CD4-positive, alpha-beta T cell (primary cell): ENCODE results near the gene HPCAL1. TPM values are rescaled to one million over a fixed set of nuclear protein-coding genes. Genes with fewer than 3 reads are reported as not detected.

Experiments used
- ATAC-seq: fragments of 200-7000 bp; cut with Tn5 transposase; one replicate; pipeline ENCODE4 v1.10.0; 2022; ENCODE audit warnings: mild to moderate bottlenecking; ENCODE audit not compliant: poor library complexity
- CTCF ChIA-PET: fragments of 350-600 bp; sonication (Branson Sonifier 250); formaldehyde crosslinking; loops from one replicate; lab custom pipeline; 2021; ENCODE audit warnings: antibody characterized with exemption, inconsistent platforms; lab: Charles Lee
- POLR2A ChIA-PET: fragments of 350-600 bp; sonication (Branson Sonifier 250); formaldehyde crosslinking; loops from one replicate; lab custom pipeline; 2021; ENCODE audit warnings: antibody characterized with exemption, inconsistent platforms; lab: Charles Lee
- DNase-seq, 14 experiments: peaks; one replicate each; pipeline ENCODE4 v3.0.0-alpha.2; 2013 to 2020; ENCODE audit warnings: mixed read lengths in 2 of 14
- H3K27ac ChIP-seq, 2 donors: one replicate each; pipeline versions ENCODE4 v1.5.1 to v1.7.0; 2013; ENCODE audit warnings: low read length in 2 of 2, low read depth in 1 of 2, mild to moderate bottlenecking in 1 of 2
- H3K27me3 ChIP-seq, 2 experiments: 1 replicate in 1 of 2; 2 replicates in 1 of 2; pipeline versions ENCODE4 v1.6.1 to v1.7.0; 2013; ENCODE audit warnings: low read length in 2 of 2, control low read depth in 1 of 2, mild to moderate bottlenecking in 1 of 2, moderate library complexity in 1 of 2; ENCODE audit not compliant: insufficient read depth in 2 of 2, control insufficient read depth in 1 of 2
- H3K36me3 ChIP-seq: one replicate; pipeline ENCODE4 v1.6.1; 2013; ENCODE audit warnings: low read length, control low read depth; ENCODE audit not compliant: insufficient read depth
- H3K4me1 ChIP-seq: one replicate; pipeline ENCODE4 v1.6.1; 2013; ENCODE audit warnings: low read length, control low read depth; ENCODE audit not compliant: insufficient read depth
- H3K4me3 ChIP-seq: one replicate; pipeline ENCODE4 v1.5.1; 2013; ENCODE audit warnings: mild to moderate bottlenecking, low read length, moderate library complexity
- H3K9me3 ChIP-seq, 2 experiments: 1 replicate in 1 of 2; 2 replicates in 1 of 2; pipeline versions ENCODE4 v1.6.1 to v1.7.0; 2013; ENCODE audit warnings: low read length in 2 of 2, mild to moderate bottlenecking in 2 of 2, control low read depth in 1 of 2, moderate library complexity in 1 of 2; ENCODE audit not compliant: control insufficient read depth in 1 of 2, insufficient read depth in 1 of 2
- H3K27ac Mint-ChIP-seq: one replicate; pipeline ENCODE4 v1.8.0; 2020; ENCODE audit warnings: mixed read lengths
- H3K27me3 Mint-ChIP-seq: one replicate; pipeline ENCODE4 v1.8.0; 2021; ENCODE audit warnings: mixed read lengths
- H3K36me3 Mint-ChIP-seq: one replicate; pipeline ENCODE4 v1.8.0; 2021; ENCODE audit warnings: low read depth, mixed read lengths
- H3K4me1 Mint-ChIP-seq: one replicate; pipeline ENCODE4 v1.8.0; 2021; ENCODE audit warnings: low read depth, mixed read lengths
- H3K4me3 Mint-ChIP-seq: one replicate; pipeline ENCODE4 v1.8.0; 2020; ENCODE audit warnings: mild to moderate bottlenecking, mixed read lengths
- H3K9me3 Mint-ChIP-seq: one replicate; pipeline ENCODE4 v1.8.0; 2020; ENCODE audit warnings: mixed read lengths
- intact Hi-C, 2 experiments: fragments of 100-400 bp; cut with DNase I in 1 of 2; cut with micrococcal nuclease in 1 of 2; formaldehyde crosslinking; loops; one replicate each; pipeline versions ENCODE4 v1.15.1 to v1.9.0; 2023 to 2025; cut with DNase I, micrococcal nuclease
- total RNA-seq, 174 experiments: library from RNA in 2 of 174; stranded (reverse) in 2 of 174; gene quantifications; one replicate each; pipeline ENCODE4 v1.2.3 and lab custom pipeline; 2021 to 2026
- TF ChIP-seq, protein P1 (sequence below): fragments of 200-600 bp; IDR thresholded peaks from one replicate; pipeline ENCODE4 v1.8.0; 2022; ENCODE audit warnings: antibody characterized with exemption, mild to moderate bottlenecking

Gene HPCAL1
- total RNA-seq, 2 experiments from 2014 or later = 24.9 to 27.9 TPM

- intact Hi-C loops = loop anchor here in 1 of 2 experiments (5.0 kb wide), 1 partner anchor 45 kb away; no protein-coding TSS in a partner anchor
- peaks cover 5% of the 10 kb centered on the region for H3K4me1 ChIP-seq
- H3K27ac Mint-ChIP-seq = no peak overlapping the region
- H3K36me3 Mint-ChIP-seq = no peaks in the 10 kb centered on the region
- peaks cover 17% of the 10 kb centered on the region for H3K4me1 Mint-ChIP-seq
- no peaks in the 10 kb centered on the region for H3K36me3 ChIP-seq
- no peaks in the 10 kb centered on the region for H3K27me3 ChIP-seq
- ATAC-seq (peak; percentile 70), DNase-seq (no peak)
- no peaks in the 10 kb centered on the region for H3K9me3 ChIP-seq
- no peak overlapping the region for H3K4me3 Mint-ChIP-seq
- ChIA-PET POLR2A (interaction anchor here (0.6 kb wide), 1 partner anchor 17 kb away, joined by 4 read pairs; no protein-coding TSS in a partner anchor), CTCF (no interaction called here)
- TF ChIP-seq, protein P1, sequence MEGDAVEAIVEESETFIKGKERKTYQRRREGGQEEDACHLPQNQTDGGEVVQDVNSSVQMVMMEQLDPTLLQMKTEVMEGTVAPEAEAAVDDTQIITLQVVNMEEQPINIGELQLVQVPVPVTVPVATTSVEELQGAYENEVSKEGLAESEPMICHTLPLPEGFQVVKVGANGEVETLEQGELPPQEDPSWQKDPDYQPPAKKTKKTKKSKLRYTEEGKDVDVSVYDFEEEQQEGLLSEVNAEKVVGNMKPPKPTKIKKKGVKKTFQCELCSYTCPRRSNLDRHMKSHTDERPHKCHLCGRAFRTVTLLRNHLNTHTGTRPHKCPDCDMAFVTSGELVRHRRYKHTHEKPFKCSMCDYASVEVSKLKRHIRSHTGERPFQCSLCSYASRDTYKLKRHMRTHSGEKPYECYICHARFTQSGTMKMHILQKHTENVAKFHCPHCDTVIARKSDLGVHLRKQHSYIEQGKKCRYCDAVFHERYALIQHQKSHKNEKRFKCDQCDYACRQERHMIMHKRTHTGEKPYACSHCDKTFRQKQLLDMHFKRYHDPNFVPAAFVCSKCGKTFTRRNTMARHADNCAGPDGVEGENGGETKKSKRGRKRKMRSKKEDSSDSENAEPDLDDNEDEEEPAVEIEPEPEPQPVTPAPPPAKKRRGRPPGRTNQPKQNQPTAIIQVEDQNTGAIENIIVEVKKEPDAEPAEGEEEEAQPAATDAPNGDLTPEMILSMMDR = no peak
- no peaks in the 10 kb centered on the region for H3K9me3 Mint-ChIP-seq
- no peak overlapping the region for H3K4me3 ChIP-seq
- H3K27me3 Mint-ChIP-seq = no peaks in the 10 kb centered on the region
- no peak overlapping the region for H3K27ac ChIP-seq
Measured at GRCh38 chr2:10476723-10477442, 174.2 kb downstream of the HPCAL1 start.

Other genes starting within 250 kb of the HPCAL1 start
- not detected for gene CYS1, start 222.5 kb upstream of the HPCAL1 start, total RNA-seq
- 1 to 10 TPM; 1.4 to 1.6 TPM for gene RRM2, start 180.2 kb upstream of the HPCAL1 start, total RNA-seq
- 100 to 1,000 TPM; 162 to 164 TPM for gene ODC1, start 145.4 kb downstream of the HPCAL1 start, total RNA-seq